ENCODE data around the gene FUT2. TPM values are rescaled to one million over a fixed set of nuclear protein-coding genes. Genes with fewer than 3 reads are reported as not detected.
"Not testable (repeated sequence)": the region's sequence is repeated elsewhere in the genome, so short reads cannot be mapped to it uniquely, and the experiment has no call there.

FUT2 gene
- polyA plus RNA-seq, 2 of the 4 experiments (the other 2 are of a cell fraction), result not detected

GRCh38 chr19:48685583-48685982 is 10.2 kb upstream of the FUT2 start:
- WGBS (ENCODE audit: missing lambda C conversion rate), result 76% methylated on average over 9 of the region's 9 CpGs
- H3K4me1 ChIP-seq, result peaks cover 14% of the 10 kb centered on the region
- H3K4me2 ChIP-seq, result no peak overlapping the region
- ATAC-seq (peak in 1 of 2 experiments; percentile 47; a peak in 1 of 6 replicates), DNase-seq (ENCODE audit: low read depth in 1 of 2, low spot score in 1 of 2) (no peak), FAIRE-seq (no peak)
- no peak overlapping the region for H3K4me3 ChIP-seq
- H3K27ac ChIP-seq, result no peak overlapping the region
- TF ChIP-seq FOSL2 (IDR thresholded peaks at IDR 0.05), result no peak
- TF ChIP-seq FOSL2 (CRISPR knock-in tag; IDR thresholded peaks at IDR 0.05), result peak; percentile 53; the same call in 1 of the 2 replicates
- no peak for TF ChIP-seq JUNB (IDR thresholded peaks at IDR 0.05)
- ChIA-PET POLR2A (no interaction called here), CTCF (interaction anchor here (1.5 to 14.0 kb wide), 3 partner anchors 10 to 53 kb away, joined by 5 to 151 read pairs (median 6); partner anchors contain the start of gene FUT2)
- no peaks in the 10 kb centered on the region for H3K9me3 ChIP-seq

DNA sequence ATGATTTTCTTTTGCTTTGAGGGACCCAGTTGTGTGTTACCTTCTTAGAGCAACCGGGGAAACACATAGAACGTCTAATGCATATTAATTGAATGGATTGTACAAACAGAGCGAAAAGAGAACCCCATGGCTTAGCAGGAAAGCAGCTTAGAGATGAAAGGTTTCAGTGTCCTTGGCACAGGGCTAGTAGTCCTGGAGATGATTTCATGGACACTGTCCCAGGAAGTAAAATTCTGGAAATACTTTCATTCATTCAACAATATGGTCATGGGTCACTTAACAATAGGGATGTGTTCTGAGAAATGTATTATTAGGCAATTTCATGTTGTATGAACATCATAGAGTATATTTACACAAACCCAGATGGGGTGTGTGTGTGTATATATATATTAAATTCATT is 9.7 kb upstream of the FUT2 start:
- peaks cover 14% of the 10 kb centered on the region for H3K4me1 ChIP-seq
- 73% methylated on average over 3 of the region's 3 CpGs for WGBS (ENCODE audit: missing lambda C conversion rate)
- CTCF ChIA-PET, result interaction anchor here (0.8 to 14.0 kb wide), 3 partner anchors 10 to 53 kb away, joined by 3 to 151 read pairs (median 5); no protein-coding TSS in a partner anchor

DNA sequence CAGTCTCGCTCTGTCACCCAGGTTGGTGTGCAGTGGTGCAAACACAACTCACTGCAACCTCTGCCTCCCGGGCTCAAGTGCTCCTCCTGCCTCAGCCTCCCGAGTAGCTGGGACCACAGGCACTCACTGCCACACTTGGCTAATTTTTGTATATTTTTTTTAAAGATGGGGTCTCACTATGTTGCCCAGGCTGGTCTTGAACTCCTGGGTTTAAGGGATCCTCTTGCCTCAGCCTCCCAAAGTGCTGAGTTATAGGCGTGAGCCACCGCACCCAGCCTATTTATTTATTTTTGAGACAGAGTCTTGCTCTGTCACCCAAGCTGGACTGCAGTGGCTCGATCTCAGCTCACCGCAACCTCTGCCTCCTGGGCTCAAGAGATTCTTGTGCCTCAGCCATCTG is 9.1 kb upstream of the FUT2 start:
- peaks cover 14% of the 10 kb centered on the region for H3K4me1 ChIP-seq
- H3K4me2 ChIP-seq; FAIRE-seq; DNase-seq (ENCODE audit: low read depth in 1 of 2, low spot score in 1 of 2); H3K9me3 ChIP-seq; H3K4me3 ChIP-seq; ATAC-seq; POLR2A ChIA-PET; H3K27ac ChIP-seq: not testable (repeated sequence)
- CTCF ChIA-PET, result interaction anchor here (0.8 to 14.0 kb wide), 3 partner anchors 10 to 52 kb away, joined by 3 to 151 read pairs (median 5); no protein-coding TSS in a partner anchor
- 89% methylated on average over 7 of the region's 7 CpGs for WGBS (ENCODE audit: missing lambda C conversion rate)

More for the DNA sequence above, 9.7 kb upstream of the FUT2 start:
- H3K9me3 ChIP-seq, result no peaks in the 10 kb centered on the region
- peak in 1 of 2 experiments; percentile 30; a peak in 1 of 6 replicates for ATAC-seq
- POLR2A ChIA-PET, result no interaction called here
- no peak for TF ChIP-seq FOSB (CRISPR knock-in tag; IDR thresholded peaks at IDR 0.05)
- TF ChIP-seq HEYL (CRISPR knock-in tag; IDR thresholded peaks at IDR 0.05), result no peak
- TF ChIP-seq E2F6 (IDR thresholded peaks at IDR 0.05; ENCODE audit: borderline replicate concordance, low read depth), result no peak
- no peak for DNase-seq (ENCODE audit: low read depth in 1 of 2, low spot score in 1 of 2)
- no peak overlapping the region for H3K27ac ChIP-seq
- no peak for FAIRE-seq
- H3K4me2 ChIP-seq, result no peak overlapping the region
- H3K4me3 ChIP-seq, result no peak overlapping the region

GRCh38 chr19:48687776-48688175 is 8.0 kb upstream of the FUT2 start:
- Histone ChIP-seq H3K27ac (no peak overlapping the region), H3K4me2 (no peak overlapping the region), H3K4me3 (no peak overlapping the region), H3K4me1 (peaks cover 14% of the 10 kb centered on the region), H3K9me3 (no peaks in the 10 kb centered on the region)
- no peak for ATAC-seq
- no peak for FAIRE-seq
- DNase-seq (ENCODE audit: low read depth in 1 of 2, low spot score in 1 of 2), result no peak
- CTCF ChIA-PET, result interaction anchor here (0.8 to 14.0 kb wide), 3 partner anchors 12 to 36 kb away, joined by 3 to 151 read pairs (median 5); no protein-coding TSS in a partner anchor
- POLR2A ChIA-PET, result no interaction called here
- TF ChIP-seq POLR2A (IDR thresholded peaks at IDR 0.05; ENCODE audit: low read length) (no peak), ZC3H11A (IDR thresholded peaks at IDR 0.05) (no peak), RCOR1 (IDR thresholded peaks at IDR 0.05; ENCODE audit: low read depth, low read length) (no peak), ZNF302 (CRISPR knock-in tag; IDR thresholded peaks at IDR 0.05) (no peak), RAD21 (conservative IDR thresholded peaks at IDR 0.05 in 1 of 2, IDR thresholded peaks at IDR 0.05 in 1 of 2) (no peak), HMGXB4 (CRISPR knock-in tag; IDR thresholded peaks at IDR 0.05; ENCODE audit: borderline replicate concordance) (no peak), JUNB (IDR thresholded peaks at IDR 0.05) (no peak), HOXA7 (CRISPR knock-in tag; IDR thresholded peaks at IDR 0.05) (no peak), ATOH8 (CRISPR knock-in tag; IDR thresholded peaks at IDR 0.05; ENCODE audit: low read depth) (no peak), NFE2L2 (conservative IDR thresholded peaks at IDR 0.05; ENCODE audit: low read length) (no peak), HES2 (IDR thresholded peaks at IDR 0.05) (no peak), FOSB (CRISPR knock-in tag; IDR thresholded peaks at IDR 0.05) (no peak), HOXB5 (CRISPR knock-in tag; IDR thresholded peaks at IDR 0.05) (no peak), RFX5 (IDR thresholded peaks at IDR 0.05) (no peak), PHF8 (IDR thresholded peaks at IDR 0.05; ENCODE audit: borderline replicate concordance, low read depth) (no peak), ZSCAN20 (CRISPR knock-in tag; IDR thresholded peaks at IDR 0.05) (no peak), FOXS1 (CRISPR knock-in tag; IDR thresholded peaks at IDR 0.05) (no peak), NPAS2 (CRISPR knock-in tag; IDR thresholded peaks at IDR 0.05; ENCODE audit: borderline replicate concordance) (no peak)
- TF ChIP-seq, protein P1, sequence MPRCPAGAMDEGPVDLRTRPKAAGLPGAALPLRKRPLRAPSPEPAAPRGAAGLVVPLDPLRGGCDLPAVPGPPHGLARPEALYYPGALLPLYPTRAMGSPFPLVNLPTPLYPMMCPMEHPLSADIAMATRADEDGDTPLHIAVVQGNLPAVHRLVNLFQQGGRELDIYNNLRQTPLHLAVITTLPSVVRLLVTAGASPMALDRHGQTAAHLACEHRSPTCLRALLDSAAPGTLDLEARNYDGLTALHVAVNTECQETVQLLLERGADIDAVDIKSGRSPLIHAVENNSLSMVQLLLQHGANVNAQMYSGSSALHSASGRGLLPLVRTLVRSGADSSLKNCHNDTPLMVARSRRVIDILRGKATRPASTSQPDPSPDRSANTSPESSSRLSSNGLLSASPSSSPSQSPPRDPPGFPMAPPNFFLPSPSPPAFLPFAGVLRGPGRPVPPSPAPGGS (IDR thresholded peaks at IDR 0.05), result no peak
- 93% methylated on average over 3 of the region's 3 CpGs for WGBS (ENCODE audit: missing lambda C conversion rate)

All from A549 (cell line).